HT1080 (cell line): Measurements from ENCODE around the gene TICRR. TPM values are rescaled to one million over a fixed set of nuclear protein-coding genes. Genes with fewer than 3 reads are reported as not detected.
A peak's percentile ranks its signal among the peaks of the same experiment; 100 is the strongest.
"Not testable (repeated sequence)": the region's sequence is repeated elsewhere in the genome, so short reads cannot be mapped to it uniquely, and the experiment has no call there.

Experiments used
- DNase-seq: peaks from one replicate; pipeline ENCODE4 v3.0.0-alpha.2; 2015; ENCODE audit warnings: low read depth
- polyA plus RNA-seq, 2 experiments: library from polyadenylated mRNA; depleted of rRNA; stranded (reverse); fragments of >200 nt; gene quantifications; 2 replicates each; pipeline ENCODE4 v1.2.3, GENCODE V29; 2015
- total RNA-seq: library from RNA; depleted of rRNA; stranded (reverse); fragments of >200 nt; shearing (Covaris generic); gene quantifications from 2 replicates; pipeline ENCODE4 v1.2.3, GENCODE V29; 2014; rRNA removed

TICRR gene, protein sequence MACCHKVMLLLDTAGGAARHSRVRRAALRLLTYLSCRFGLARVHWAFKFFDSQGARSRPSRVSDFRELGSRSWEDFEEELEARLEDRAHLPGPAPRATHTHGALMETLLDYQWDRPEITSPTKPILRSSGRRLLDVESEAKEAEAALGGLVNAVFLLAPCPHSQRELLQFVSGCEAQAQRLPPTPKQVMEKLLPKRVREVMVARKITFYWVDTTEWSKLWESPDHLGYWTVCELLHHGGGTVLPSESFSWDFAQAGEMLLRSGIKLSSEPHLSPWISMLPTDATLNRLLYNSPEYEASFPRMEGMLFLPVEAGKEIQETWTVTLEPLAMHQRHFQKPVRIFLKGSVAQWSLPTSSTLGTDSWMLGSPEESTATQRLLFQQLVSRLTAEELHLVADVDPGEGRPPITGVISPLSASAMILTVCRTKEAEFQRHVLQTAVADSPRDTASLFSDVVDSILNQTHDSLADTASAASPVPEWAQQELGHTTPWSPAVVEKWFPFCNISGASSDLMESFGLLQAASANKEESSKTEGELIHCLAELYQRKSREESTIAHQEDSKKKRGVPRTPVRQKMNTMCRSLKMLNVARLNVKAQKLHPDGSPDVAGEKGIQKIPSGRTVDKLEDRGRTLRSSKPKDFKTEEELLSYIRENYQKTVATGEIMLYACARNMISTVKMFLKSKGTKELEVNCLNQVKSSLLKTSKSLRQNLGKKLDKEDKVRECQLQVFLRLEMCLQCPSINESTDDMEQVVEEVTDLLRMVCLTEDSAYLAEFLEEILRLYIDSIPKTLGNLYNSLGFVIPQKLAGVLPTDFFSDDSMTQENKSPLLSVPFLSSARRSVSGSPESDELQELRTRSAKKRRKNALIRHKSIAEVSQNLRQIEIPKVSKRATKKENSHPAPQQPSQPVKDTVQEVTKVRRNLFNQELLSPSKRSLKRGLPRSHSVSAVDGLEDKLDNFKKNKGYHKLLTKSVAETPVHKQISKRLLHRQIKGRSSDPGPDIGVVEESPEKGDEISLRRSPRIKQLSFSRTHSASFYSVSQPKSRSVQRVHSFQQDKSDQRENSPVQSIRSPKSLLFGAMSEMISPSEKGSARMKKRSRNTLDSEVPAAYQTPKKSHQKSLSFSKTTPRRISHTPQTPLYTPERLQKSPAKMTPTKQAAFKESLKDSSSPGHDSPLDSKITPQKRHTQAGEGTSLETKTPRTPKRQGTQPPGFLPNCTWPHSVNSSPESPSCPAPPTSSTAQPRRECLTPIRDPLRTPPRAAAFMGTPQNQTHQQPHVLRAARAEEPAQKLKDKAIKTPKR (N-terminal part only)
- total RNA-seq, result 8.9 and 10.1 TPM in 2 replicates
- polyA plus RNA-seq (2015; cell fraction: cytosol; rRNA removed), result 6.2 and 6.3 TPM in 2 replicates
- 24.4 and 25.0 TPM in 2 replicates for polyA plus RNA-seq (2015; cell fraction: nucleus; rRNA removed)

DNA sequence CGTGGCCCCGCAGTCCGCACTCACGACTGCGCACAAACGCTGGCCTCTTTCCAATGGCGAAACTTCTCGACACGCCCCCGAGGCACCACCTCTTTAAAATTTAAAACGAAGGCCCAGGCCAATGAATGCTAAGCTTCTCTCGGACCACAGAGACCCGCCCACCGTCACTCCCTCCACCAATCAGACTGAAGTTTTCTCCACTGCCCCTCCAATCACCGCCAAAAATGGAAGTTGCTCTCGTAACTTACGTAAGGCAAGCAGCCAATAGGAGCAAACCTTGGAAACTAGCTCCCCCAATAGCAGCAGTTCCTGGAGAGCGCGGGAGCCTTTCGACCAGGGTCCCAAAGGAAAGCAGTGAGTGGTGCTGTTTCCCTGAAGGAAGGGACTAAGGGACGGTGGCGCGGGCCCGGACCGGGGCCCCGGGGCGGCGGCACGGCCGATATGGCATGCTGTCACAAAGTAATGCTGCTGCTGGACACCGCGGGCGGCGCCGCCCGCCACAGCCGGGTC is at the start of gene TICRR:
Gene TICRR, plus strand, starts transcription at position 324 of the 510 bp plus-strand sequence. Its CDS starts 118 bp downstream, at position 442.
- peak; percentile 100 for DNase-seq

DNA sequence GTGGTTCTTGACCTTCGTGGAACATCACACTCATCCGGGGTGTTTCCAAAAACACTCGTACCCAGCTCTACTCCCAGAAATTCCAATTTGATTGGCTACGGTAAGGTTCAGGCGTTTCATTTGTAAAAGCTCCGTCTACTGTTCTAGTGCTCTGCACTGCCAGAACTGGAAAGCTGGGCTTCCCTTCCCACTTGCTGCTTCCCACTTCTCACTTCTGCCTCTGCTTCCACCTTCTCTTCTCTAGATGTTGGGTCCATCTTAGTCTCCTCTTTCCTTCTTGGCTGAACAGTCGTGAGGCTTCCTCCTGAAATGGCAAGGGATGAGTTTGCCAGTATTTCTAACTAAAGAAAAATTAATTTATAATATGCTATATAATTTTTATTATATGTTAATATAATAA is 49.1 kb upstream of the TICRR start:
- DNase-seq, result no peak

DNA sequence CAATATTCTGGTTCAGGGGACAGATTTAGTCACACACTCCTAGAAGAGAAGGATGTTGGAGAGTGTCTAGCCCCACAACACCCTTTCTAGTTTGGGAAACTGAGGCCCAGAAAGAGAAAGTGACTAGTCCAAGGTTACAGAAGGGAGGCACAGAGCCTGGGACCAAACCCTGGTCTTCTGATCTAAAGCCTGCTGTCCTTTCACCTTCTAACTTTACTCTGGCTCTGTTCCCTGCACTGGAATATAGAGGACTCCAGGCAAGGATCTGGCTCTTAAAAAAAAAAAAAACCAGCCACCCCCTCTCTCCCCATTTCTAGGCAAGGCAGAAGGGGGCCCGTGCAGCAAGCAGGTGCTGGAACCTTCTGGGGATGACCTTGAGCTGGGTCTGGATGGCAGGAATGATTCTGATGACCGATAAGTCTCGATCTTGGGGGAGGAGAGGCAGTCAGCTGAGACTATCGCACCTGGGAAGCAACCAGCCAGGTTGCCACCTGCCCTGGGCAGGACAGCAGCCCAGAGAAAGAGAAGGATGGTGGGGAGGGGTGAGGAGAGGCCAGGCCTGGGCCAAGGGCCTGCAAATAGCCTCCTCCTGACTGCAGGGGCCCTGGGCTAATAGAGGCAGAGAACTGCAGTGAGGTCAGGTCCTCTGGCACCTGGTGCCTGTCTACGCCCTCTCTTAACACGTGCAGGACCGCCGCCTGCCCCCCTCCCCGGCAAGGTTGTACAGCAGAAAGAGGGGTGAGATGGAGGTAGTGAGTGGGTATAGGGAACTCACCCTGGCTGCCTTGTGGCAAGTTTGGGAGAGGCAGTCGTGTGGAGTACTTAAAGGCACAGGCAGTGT is 48.4 kb upstream of the TICRR start:
- DNase-seq, result no peak

DNA sequence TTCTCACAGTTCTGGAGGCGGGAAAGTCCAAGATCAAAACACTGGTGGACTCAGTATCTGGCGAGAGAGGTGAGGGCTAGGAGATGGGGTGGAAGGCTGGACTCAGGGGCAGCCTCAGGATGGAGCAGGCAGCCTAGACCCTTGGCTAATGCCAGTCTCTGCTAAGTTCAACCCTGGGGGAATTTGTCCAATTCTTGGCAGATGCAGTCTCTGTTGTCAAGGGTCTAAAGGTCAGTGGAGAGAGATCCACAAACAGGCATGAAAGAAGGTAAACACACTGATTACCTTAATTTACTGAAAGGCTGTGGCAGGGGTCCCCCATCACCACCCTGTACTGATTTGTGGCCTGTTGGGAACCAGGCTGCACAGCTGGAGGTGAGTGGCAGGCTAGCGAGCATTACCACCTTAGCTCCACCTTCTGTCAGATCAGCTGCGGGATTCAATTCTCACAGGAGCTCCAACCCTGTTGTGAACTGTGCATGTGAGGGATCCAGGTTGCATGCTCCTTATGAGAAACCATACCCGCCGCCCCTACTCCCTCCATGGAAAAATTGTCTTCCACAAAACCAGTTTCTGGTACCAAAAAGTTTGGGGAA is 46.4 kb upstream of the TICRR start:
- DNase-seq, result no peak

DNA sequence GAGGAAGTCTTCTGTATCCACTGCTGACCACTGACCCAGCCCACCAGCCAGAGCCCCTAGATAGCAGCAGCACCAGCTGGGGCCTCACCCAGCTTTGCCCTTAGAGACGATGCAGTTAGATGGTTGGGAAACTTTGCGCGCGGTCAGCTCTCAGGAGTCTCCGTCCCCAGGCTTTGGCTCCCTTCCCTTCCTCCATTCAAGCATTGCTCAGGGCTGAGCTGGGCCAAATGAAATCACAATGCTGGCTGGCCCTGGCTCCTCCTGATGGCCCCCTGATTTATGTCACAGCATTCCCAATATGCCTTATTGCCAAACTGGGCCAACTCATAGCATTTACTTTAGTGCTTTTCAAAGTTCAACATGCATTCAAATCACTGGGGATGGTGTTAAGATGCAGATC is 44.3 kb upstream of the TICRR start:
- no peak for DNase-seq

DNA sequence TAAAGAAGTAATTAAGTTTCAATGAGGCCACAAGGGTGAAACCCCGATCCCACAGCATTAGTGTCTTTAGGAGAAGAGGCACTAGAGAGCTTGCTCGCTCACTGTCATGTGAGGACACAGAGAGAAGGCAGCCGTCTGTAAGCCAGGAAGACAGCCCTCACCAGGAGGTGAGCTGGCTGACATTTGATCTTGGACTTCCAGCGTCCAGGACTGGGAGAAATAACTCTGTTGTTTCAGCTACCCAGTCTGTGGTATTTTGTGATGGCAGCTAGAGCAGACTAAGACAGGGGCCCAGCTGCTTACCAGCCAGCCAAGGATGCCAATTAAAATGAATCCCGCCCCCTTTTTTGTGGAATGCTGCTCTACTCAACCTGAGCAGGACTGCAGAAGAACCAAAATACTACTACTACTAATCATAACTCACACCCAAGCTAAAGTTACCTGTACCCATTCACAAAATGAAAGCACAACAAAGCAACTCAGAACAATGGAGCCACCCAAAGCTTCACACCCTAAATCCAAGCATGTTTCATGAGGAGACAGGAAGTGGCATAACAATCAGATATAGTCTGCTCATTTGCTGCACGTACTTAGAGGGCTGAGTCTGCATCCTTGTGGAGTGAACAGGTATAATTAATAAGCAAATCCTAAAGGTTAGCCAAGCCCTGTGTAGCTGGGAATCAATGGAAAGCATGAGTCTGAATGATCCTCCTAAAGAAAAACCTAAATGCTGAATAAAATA is 43.3 kb upstream of the TICRR start:
- DNase-seq, result peak; percentile 75

DNA sequence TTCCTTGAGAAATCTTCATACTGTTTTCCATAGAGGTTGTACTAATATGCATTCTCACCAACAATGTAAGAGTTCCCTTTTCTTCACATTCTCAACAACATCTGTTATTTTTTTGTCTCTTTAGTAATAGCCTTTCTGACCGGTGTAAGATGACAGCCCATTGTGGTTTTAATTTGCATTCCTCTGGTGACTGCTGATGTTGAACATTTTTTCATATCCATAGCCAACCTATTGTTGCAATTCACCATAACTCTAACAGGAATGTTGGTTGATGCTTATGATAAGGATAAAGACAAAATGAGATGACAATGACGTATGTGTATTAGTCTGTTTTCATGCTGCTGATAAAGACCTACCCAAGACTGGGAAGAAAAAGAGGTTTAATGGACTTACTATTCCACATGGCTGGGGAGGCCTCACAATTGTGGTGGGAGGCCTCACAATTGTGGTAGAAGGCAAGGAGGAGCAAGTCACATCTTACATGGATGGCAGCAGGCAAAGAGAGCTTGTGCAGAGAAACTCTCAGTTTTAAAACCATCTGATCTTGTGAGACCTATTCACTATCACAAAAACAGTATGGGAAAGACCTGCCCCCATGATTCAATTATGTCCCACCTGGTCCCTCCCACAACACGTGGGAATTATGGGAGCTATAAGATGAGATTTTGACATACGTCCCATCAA is 41.3 kb upstream of the TICRR start:
- peak; percentile 11 for DNase-seq

DNA sequence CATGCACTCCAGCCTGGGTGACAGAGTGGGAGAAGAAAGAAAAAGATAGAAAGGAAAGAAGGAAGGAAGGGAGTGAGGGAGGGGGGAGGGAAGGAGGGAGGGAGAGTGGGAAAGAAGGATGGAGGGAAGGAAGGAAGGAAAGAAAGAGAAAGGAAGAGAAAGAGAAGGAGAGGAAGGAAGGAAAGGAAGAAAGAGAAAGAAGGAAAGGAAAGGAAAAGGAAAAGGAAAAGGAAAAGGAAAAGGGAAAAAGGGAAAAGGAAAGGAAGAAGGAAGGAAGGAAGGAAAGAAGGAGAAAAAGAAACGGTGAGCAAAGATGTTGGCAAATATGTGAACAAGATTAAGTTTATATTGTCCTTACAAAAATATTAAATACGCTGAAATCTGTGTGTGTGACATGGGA is 36.2 kb upstream of the TICRR start:
- DNase-seq, result no peak

DNA sequence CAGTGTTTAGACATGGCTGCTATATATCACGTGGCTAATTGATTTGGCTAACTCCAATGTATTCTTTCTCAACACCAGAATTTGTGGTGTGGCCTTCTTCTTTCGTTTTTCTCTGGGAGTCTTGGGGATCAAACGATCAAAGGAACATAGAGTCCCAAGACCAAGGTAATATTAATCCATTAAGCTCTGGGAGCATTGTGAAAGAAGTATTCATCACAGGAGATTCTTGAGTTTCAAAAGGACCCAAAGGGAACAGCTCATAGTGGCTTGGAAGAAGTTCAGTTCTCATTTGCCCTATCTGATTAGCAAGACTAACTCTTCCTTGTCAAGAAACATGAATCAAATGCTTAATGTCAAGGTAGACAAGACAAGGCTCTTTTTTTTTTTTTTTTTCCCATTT is 32.9 kb upstream of the TICRR start:
- no peak for DNase-seq

DNA sequence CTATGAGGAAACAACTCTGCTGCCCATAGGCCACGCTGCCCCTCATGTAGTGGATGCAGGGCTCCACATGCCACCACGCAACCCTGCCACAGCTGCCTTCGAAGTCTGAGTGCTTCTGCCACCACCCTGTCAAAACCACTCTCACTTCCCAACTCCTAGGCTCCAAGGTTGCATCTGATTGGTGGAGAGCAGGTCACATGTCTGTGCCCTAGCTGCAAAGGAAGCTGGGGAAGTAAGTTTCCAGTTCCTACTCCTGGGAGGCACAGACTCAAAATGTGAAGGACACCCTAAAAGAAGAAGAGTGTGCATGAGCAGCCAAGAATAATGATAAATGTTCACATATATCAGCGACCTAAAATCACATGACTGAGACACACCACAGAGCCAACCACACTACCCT is 31.9 kb upstream of the TICRR start:
- no peak for DNase-seq

DNA sequence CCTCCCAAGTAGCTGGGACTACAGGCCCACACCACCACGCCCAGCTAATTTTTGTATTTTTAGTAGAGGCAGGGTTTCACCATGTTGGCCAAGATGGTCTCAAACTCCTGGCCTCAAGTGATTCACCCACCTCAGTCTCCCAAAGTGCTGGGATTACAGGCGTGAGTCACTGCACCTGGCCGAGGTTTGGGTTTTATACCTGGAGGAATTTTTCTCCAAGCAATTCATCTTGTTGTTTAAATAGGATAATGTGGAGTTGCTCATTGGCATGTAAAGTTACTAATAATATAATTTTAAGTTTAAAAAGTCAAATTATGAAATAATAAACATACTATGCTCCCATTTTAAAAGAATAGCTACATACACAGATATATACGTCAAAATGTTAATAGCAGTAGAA is 26.1 kb upstream of the TICRR start:
- DNase-seq, result not testable (repeated sequence)

DNA sequence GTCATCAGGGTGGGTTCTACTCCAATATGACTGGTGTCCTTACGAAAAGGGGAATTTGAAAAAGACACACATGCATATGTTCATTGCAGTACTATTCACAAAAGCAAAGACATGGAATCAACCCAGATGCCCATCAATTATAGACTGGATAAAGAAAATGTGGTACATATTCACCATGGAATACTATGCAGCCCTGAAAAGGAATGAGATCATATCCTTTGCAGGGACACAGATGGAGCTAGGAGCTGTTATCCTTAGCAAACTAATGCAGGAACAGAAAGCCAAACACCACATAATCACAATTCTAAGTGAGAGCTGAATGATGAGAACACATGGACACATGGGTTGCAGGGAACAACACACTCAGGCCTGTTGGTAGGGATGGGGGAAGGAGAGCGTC is 24.8 kb upstream of the TICRR start:
- DNase-seq, result no peak

DNA sequence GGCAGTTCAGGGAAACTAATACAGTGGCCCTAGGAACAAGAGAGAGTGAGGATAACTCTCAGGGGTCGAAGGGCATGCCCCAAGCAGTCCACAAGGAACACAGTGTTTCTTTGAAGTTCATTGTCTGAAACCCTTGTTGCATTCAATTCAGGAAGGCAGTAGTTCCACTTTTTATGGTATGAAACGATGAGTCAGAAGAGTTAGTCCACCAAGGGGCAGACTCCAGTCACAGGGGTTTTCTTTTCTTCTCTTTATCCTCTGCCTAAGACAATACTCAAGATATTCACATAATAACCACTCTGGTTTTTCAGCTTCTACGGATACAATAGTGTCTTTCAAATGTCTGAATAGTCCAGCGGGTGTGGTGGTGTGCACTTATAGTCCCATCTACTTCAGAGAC is 23.7 kb upstream of the TICRR start:
- DNase-seq, result peak; percentile 18

DNA sequence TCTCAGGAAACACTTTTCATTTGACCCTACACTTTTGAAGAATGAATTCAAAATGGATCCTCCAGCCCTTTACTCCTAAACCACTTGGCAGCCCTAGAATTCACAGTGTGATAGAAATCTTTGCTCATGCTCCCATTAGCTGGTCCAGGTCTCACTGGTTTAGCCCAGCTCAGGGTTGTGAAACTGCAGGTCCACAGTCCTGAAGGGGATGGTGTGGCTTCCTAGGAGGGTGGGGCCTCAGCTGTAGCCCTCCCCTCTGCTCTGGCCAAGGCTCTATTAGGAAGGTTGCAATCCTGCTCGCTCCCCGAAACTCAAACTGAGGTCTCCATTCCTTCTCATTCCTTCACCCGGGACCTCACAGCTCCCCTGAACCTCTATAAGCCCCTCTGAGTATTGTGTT is 21.6 kb upstream of the TICRR start:
- DNase-seq, result no peak

DNA sequence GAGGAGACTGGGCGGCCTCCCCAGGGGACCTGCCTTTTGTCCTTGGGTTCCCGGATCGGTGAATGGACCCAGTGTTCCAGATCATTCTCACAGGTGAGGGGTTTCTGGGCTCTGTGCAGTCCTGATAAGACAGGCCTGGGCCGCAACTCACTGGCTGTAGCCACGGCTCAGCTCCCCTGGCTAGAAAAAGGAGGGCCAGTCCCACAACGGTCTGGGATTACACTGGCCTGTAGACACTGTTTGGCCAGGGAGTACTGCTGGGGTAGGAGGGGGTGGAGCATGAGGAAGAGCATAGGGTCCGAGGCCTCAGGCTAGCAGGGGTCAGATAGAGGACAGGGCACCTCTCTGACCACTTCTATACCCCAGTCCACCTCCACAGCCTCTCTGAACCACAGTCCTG is 21.0 kb upstream of the TICRR start:
- no peak for DNase-seq

DNA sequence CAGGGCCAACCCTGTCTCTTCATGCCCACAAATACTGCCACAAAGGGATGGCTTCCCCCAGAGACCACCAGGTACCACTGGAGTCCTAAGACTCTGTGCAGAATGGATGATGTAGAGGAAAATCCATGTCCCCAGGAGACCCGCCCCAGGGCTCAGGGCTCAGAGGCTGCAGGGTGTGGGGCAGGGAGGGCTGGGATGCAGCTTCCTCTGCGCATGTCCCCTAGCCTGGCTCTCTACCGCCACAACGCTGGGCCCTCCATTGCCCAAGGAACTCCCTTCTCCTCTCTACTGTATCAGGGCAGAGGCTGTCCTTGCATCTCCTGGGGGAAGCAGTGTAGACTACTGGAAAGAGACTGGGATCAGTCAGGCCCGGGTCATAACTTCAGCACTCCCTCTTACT is 19.5 kb upstream of the TICRR start:
- no peak for DNase-seq

DNA sequence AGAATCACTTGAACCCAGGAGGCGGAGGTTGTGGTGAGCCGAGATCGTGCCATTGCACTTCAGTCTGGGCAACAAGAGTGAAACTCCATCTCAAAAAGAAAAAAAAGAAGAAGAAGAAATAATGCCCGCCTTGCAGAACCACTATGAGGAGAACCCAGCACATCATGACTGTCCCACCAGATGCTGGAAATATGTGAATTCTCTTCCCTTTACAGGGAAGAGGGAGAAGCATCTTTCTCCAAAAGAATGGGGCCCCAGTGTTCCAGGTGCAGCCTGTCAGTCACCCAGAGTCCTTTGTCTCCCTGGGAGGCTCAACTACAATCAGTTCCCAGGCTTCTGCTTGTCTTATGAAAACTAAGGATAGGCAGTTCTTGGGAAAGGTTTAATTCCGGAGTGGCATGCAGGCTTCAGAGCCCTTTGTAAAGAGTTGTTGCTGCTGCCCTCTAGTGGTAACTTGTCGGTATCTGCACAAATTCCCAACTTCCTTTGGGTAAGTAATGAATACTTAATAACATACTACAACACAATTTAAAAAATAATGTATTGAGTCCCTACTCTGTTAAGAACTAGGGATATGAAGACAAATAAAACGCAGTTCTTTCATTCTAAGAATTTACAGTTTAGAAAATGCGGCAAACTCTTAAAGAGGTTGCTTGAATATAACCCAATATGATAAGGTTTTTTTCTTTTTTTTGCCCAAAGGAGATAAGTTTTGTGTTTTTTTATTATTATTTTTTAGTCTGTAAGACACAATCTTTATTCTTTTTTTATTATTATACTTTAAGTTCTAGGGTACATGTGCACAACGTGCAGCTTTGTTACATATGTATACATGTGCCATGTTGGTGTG is 18.6 kb upstream of the TICRR start:
- peak; percentile 58 for DNase-seq
